NCI-H2196 (cell line): ENCODE measurements around the gene OR10A3.
"Not testable (repeated sequence)": the region's sequence is repeated elsewhere in the genome, so short reads cannot be mapped to it uniquely, and the experiment has no call there.

Source experiments
- DNase-seq: peaks from one replicate; lab custom pipeline; 2025; ENCODE audit not compliant: unreplicated experiment; lab: John Stamatoyannopoulos, UW

OR10A3 gene, protein sequence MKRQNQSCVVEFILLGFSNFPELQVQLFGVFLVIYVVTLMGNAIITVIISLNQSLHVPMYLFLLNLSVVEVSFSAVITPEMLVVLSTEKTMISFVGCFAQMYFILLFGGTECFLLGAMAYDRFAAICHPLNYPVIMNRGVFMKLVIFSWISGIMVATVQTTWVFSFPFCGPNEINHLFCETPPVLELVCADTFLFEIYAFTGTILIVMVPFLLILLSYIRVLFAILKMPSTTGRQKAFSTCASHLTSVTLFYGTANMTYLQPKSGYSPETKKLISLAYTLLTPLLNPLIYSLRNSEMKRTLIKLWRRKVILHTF

DNA sequence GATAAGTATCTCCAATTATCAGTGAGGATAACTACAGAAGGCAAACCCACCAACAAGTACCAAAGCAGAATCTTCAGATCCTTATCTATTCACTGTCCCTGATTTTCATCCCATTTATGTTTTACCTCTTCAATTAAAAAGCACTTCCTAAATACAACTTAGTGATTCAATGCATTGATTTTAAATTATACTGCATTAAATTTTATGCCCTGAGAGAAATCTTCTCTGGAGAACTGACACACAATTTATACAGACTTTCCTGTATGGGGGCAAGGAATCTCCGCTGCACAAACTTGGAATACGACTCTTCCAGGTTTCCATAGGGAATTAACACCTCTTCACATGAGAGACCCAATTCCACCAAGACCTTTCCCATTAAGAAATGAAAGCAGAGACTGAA is at the start of gene OR10A3:
TSS of gene OR10A3 (minus strand) at position 101 of the 400 bp plus-strand sequence. CDS start 2,188 bp downstream, outside the sequence.
- DNase-seq = no peak

- not testable (repeated sequence) for DNase-seq
Measured at GRCh38 chr11:7987560-7987883, 46.0 kb upstream of the OR10A3 start.

- DNase-seq = peak; percentile 98
Measured at GRCh38 chr11:7986768-7987559, 45.5 kb upstream of the OR10A3 start, which contains the start of gene EIF3F. EIF3F (plus strand) TSS chr11:7987337; CDS start chr11:7987353, 16 bp downstream.

DNA sequence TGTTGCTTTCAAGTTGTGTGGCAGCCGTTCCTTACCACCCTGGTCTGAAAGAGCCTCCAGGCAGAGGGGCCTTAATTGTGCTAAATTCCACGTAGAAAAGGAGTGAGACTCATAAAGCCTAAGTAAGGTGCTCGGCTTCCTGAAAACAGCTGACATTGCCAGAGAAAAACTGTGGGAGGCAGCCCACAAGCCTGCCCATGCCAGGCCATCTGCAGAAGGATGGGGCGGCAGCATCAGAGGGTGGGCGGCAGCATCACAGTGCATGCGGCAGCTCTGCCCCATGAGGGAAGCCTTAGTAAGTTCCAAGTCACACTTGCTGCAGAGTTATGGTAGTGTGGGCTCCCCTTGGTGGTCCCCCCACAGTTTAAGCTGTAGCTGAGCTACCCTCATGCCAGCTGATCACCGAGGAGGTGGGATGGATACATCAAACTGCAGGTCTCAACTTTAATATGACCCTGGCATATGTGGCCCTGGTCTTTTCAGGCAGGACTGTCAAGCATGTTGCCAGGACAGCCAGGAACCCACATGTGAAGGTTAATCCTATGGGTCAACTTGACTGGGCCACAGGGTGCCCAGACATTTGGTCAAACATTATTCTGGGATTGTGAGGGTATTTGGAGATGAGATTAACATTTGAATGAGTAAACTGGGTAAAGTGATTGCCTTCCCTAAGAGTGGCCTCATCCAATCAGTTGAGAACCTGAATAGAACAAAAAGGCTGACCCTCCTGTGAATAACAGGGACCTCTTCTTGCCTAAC is 42.5 kb upstream of the OR10A3 start:
- no peak for DNase-seq

- DNase-seq = no peak
Measured at GRCh38 chr11:7982582-7983119, 41.1 kb upstream of the OR10A3 start.

GRCh38 chr11:7981619-7982157 is 40.2 kb upstream of the OR10A3 start:
- DNase-seq = no peak

DNA sequence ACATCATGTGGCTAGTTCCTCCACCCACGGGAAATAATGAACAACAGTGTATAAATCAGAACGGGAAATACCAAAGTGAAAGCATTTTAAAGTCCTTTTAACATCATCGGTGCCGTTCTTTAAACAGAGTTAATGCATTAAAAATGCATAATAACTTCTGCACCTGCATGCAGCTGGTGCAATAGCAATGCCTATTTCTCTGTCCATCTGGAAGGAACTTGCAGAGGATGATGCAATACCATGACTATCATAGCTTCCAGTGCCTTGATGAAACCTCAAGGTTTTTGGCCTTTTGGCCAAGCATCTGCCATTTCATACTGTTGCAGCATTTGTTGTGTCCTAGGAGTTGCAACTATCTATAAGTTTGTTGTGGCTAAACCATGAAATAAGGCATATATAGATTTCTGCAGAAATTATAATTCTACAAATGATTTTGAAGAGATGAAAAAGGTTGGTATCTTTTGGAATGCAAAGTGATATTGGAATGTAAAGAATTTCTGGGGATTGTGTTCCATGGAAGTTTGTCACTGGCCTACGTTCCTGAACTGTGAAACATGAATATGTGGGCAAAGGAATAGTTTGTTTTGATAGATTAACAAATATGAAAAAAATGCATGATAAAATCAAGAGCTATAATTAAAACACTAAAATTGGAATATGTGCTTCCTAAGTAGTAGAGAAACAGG is 35.9 kb upstream of the OR10A3 start:
- no peak for DNase-seq

DNA sequence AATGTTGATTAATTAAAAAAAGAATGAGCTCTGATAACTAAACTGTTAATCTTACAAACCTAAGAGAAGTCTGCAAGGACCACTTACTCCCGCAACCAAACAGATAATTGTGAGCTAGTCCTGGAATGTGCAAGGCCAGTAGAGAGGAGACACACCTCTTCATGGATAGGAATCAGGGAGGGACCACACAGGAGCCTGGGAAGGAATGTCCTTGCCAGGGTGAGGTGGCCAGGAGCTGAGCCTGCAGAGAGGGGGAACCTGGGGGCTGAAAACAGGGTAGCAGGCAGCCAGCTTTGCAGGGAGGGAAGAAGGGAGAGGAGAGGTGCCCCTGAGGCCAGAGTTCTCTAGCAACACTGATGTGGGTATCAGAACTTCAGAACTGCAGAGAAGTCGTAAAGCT is 33.2 kb upstream of the OR10A3 start:
- no peak for DNase-seq

GRCh38 chr11:7973011-7973410 is 31.5 kb upstream of the OR10A3 start:
- no peak for DNase-seq

DNA sequence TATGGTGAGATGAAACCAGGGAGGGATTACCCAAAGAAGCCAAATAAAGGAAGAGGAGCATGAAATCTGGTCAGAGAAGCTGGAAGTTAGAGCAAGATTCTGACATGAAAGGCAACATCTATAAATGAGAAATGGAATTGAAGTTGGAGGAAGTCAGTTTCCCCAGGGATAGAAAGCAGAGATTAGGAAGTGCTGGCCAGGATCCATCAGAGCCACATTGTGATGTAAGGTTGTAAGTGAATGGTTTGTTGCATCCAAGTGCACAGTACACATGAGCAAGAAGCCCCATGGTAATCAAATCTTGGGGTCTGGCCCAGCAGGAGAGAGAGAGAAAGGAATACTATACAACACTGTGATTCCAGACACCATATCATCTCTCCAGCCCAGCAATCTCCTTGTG is 30.3 kb upstream of the OR10A3 start:
- DNase-seq = no peak

DNA sequence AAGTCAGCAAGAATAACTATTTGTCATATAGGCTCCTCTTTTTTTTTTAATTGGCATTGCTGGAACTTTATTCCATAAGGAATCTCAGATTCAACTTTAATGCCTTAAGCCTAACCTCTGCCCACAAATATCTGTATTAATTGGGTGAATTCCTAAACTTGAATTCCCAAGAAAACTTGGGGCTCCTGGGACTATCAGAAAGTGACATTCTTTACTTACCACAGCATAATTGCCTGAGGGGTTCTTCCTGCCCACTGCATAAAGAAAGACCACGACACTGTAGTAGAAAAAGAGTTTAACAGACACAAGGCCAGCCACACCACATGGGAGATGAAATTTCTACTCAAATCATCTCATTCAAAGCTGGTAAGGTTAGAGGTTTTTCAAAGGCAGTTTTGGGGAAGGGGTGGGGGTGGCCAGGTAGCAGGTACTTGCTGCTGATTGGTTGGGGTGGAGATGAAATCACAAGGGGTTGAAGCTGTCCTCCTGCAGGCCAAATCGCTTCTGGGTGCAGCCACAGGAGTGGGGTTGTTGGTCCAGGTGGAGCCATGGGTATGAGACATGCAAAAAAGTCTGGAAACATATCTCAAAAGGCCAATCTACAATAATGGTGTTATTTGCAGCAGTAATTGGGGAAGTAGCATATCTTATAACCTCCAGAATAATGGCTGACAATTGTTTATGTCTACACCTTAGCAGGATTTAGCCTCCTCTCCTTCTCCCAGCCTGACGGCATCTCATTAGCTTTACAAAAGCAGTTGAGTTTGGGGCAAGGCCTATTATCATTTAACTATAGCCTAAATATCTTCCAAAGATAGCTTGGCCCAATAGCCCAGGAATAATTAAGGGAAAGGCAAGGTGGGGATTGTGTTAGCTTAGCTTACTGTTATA is 28.5 kb upstream of the OR10A3 start:
- DNase-seq = no peak

DNA sequence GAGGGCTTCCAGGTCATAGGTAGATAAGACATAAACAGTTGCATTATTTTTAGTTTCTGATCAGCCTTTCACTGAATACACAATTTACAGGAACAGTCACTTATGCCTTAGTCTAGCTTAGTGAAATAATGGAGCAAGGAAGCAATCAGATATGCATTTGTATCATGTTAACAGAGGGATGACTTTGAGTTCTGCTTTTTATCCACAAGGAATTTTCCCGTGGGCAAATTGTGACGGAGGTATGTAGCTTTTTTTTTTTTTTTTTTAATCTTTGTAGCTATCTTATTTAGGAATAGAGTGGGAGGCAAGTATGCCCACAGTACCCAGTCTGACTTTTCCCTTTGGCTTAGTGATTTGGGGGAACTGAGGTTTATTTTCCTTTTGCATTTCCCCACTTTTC is 27.2 kb upstream of the OR10A3 start:
- DNase-seq = no peak

DNA sequence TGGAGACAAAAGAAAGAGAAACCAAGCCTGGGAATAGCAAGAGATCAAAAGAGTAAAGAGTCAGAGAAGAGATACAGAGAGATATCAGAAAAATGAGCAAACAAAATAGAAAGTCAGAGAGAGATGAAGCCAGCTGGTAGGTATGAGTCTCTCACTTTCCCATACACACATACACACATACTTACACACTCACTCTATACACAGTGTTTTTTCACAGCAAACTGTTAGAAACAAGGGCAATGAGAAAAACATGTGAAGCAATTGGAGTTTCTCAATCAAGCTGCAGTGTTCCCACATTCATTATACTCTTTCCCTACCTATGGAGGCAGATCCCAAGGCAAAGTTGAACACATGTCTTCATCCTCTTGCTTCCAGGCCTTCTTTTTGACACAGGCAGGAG is 26.3 kb upstream of the OR10A3 start:
- DNase-seq = no peak

- DNase-seq = no peak
Measured at GRCh38 chr11:7967097-7967496, 25.6 kb upstream of the OR10A3 start.

- no peak for DNase-seq
Measured at GRCh38 chr11:7965386-7965785, 23.9 kb upstream of the OR10A3 start, which contains the start of gene NLRP10. NLRP10 (minus strand) TSS chr11:7965447; CDS start chr11:7963495, 1,952 bp downstream.

DNA sequence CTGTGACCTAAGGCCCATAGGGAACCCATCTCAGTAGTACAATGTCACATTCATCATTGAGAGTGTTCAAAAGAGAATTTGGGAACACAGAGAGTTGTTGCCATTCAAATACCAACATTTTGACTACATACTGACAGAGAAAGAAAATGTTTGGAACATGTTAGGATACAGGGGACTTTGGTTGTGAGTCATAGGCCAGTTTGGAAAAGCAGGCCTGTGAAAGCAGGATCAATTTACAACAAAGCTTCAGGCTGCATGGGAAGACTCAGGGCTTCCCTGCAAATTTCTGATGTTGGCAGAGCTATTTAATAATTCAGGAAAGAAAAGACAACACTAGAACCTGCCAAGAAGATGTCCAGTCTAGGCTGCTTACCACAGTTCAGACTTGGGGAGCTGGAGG is 23.4 kb upstream of the OR10A3 start:
- no peak for DNase-seq

DNA sequence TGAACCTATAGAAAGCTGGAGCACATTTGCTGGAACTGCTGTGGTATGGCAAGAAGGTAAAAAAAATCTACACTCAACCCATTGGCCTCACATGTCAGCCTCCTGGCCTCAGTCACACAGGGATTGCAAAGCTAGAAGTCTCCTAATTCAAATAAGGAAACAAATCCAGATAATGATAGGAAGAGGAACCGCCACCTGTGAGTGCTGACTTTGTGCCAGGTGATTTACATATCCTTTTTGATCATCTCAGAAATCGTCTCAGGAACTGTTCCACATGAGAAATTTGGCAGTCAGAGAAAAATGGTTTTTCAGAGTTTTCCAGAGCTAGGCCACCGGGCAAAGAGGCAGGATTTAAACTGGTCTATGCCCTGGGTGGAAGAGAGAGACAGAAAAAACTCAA is 22.8 kb upstream of the OR10A3 start:
- DNase-seq = no peak

DNA sequence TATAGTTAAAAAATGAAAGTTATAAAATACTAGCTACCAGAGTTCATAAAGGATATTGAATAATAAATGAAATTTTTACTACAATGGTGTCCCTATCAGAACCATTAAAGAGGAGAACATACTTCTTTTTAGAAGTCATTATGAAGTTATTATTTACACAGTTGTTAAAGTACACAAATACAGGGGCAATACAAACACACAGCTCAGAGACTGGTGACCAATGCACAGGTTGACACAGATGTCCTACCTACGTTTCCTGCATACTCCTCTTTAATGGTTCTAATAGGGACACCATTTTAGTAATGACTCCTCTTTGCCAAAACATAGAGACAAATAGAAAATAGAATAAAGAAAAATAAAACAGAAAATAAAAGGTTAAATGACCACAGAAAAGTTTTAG is 13.7 kb upstream of the OR10A3 start:
- no peak for DNase-seq

DNA sequence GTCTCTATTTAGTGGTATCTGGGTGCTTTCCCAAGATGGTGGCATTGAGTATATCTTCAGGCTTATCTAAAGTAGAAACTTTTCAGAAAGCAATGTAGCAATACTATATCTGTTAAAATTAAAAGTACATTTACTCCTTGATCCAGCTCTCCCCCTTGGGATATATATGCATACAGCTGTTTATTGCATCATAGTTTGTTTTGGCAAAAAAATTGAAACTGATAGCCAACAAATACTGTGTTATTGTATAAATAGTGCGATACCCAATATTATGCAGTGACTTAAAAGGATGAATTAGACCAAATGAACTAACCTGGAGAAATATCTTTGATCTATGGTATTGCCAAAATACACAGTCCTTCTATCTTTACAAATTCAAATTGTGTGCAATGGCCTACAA is 8.4 kb upstream of the OR10A3 start:
- DNase-seq = no peak

DNA sequence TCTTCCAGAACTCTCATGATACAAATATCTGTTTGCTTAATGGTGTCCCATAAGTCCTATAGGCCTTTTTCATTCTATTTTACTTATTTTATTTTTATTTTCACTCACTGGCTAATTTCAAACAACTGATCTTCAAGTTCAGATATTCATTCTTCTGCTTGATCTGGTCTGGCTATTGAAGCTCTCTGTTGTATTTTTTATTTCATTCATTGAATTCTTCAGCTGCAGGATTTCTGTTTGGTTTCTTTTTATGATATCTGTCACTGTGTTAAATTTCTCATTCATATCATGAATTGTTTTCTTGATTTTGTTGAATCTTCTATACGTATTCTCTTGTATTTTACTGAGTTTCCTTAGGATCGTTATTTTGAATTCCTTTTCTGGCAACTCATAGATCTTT is 2.6 kb upstream of the OR10A3 start:
- DNase-seq = no peak
